GM21717 (cell line): ENCODE data around the gene RPS4Y2.

ENCODE experiments used
- ATAC-seq: cut with Tn5 transposase; IDR thresholded peaks from one replicate; pipeline ENCODE4 v1.9.1; 2021; ENCODE audit warnings: mild to moderate bottlenecking, moderate library complexity; ENCODE audit not compliant: unreplicated experiment

The RPS4Y2 gene

DNA sequence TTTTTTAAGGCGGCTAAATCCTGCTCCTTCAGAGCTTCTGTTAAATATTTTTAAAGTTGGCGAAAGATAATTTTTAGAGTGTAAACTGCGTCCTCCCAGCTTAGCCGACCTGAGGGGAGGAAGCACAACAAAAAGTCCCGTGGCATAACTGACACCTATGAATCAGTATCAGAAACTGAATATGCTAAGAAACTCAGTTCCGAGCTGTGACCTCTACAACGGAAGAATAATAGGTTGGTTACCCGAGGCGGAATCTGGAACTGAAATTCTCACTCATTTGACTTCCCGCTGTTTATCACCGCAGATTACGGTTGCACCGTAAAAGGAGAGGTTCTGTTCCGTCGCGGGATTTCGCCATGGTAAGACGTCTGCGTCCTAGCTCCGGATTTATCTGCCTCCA, at the start of gene RPS4Y2:
Gene RPS4Y2, plus strand, starts transcription at position 301 of the 400 bp plus-strand sequence. Its CDS starts 56 bp downstream, at position 357.
- ATAC-seq = no peak

GRCh38 chrY:20714391-20714790, 41.5 kb upstream of the RPS4Y2 start:
- ATAC-seq = no peak

- ATAC-seq = no peak
These were observed 29.6 kb upstream of the RPS4Y2 start for GRCh38 chrY:20726184-20726907.

DNA sequence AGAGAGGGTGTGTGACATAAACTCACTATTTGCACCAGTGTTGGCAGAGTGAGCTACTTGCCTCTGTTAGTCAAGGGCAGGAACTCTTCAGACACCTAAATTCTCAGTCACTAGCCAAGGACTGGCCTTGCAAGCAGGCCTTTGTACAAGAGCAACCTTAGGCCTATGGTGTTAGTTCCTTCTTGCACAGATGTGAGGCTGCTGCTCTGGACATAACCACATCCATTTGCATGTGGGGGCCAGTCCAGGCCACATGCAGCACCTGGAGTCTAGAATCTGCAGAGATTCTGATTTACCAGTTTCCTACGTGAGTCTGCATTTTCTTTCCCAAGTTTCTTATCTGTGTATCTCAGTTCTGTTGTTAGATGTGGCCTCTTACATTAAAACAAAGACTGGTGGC, 20.7 kb upstream of the RPS4Y2 start:
- no peak for ATAC-seq

GRCh38 chrY:20739806-20740205, 16.1 kb upstream of the RPS4Y2 start:
- no peak for ATAC-seq

DNA sequence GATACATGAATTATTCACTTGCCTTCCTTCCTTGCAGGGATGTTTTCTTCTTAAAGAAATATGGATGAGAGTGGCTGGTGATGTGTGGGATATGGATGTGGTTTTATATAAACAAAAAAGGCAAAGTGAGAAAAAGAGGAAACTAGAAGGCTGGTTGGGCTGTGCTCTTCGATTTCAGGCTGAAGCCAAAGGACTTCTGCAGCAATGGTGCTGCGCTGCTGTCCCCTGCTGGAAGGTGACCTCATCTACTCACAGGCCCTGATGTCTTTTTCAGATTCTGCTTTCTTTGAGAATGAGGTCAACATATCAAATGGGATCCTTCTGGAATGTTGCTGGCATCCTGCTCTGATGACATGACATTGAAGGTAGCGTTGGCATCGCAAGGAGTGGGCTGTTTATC, 15.3 kb upstream of the RPS4Y2 start:
- ATAC-seq = no peak

DNA sequence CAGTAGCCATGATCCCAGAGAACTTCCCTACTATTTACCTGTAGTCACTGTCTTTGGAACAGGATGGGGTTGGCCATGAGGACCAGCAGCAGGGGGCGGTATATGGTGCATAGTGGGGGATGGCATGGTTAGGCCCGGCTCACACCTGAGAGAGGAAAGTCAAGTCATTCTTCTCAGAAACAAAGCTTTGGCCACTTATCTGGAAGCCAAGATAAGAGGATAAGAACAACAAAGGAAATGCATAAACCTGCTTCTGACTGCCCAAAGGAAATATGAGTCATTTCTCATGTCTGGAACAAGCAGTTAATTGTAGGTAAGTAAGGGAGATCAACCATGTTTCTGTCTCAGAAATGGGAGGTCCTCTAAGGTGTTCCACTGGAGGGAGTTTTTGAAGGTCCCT, 10.8 kb upstream of the RPS4Y2 start:
- ATAC-seq = no peak

DNA sequence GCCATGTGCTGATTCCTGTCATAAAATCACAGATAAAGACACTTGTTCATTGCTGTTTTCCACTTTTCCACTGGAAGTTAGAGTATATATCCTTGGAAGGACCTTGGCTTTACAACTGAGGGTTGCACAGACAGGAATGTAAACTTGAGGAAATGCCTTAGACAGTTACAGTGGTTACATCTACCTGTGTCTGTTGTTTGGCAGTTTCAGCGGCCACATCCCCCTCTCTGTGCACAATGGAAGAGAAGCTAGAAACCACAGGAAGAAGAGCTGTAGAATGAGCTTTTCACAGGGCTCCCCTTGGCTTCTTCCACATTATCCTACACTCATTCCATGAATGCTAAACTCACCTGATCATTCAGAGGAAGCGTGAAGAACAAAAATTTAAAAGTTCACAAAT, 9.0 kb upstream of the RPS4Y2 start:
- ATAC-seq = no peak

- no peak for ATAC-seq
These were observed 8.0 kb downstream of the RPS4Y2 start for GRCh38 chrY:20763869-20764268.

DNA sequence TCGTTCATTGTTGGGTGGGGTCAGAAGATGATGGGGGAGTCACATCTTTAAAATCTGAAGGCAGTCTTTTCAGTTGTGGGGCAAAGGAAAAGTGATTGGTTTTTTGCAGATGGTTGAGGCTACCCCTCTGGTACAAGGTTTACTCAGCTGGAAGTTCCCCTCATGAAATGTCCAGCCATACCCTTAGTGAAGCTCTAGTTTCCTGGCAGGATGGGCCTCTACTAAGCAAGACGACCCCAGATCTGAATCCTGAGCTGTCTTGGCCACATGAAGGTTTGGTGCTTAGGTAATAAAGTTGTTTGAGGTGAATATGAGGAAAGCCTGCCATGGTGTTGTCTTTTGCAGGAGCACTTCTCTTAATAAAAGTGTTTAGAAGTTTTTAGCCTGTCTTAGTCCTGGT, 9.2 kb downstream of the RPS4Y2 start:
- no peak for ATAC-seq

DNA sequence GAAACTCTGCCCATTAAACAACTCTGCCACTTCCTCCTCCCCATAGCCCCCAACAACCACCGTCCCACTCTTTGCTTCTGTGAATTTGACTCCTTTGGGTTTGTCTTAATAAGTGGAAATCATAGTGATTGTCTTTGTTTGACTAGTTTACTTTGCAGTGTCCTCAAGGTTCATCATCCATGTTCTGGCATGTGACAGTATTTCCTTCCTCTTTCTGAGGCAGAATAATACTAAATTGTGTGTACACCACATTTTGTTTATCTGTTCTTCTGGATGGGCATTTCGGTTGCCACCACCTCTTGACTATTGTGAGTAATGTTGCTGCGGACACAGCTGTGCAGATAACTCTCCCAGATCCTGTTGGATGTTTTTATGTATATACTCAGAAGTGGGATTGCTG, 14.8 kb downstream of the RPS4Y2 start:
- no peak for ATAC-seq

DNA sequence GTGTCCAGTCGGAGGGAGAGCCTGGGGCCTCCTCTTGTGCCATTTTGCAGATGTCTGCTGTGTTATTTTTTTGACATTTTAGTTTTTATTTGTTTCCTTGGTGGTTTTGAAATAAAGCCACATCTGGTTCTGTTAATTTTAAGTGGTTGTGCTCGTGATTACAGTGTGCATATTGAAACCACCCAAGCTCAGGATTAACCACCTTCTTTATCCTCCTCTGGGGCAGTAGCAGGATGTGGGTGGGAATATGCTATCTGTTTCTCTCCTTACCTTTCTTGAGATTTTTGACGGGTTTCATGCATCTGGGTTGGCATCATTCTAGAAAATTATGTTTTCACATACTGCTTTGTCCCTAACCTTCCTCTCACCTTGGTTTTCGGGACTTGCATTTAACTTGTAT, 20.2 kb downstream of the RPS4Y2 start:
- no peak for ATAC-seq

- no peak for ATAC-seq
These were observed 24.3 kb downstream of the RPS4Y2 start for GRCh38 chrY:20780104-20780654.

GRCh38 chrY:20780776-20781175, 24.9 kb downstream of the RPS4Y2 start:
- ATAC-seq = no peak

DNA sequence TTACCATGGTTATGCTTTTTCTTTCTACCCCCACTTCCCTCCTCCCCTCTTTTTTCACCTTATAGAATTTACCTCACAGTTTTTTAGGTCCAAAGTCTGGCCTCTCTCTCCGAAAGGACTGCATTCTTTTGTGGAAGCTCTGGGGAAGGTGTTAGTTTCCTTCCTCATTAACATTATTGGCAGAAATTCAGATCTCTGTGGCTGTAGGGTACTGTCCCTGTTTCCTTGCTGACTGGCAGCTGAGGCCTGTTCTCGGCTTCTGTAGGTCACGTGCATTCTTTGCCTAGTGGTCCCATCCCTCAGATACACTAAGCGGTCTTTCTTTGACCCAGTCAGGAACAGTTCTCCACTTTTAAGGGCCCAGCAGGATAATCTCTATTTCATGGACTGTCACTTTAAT, 25.5 kb downstream of the RPS4Y2 start:
- ATAC-seq = no peak

- no peak for ATAC-seq
These were observed 29.1 kb downstream of the RPS4Y2 start for GRCh38 chrY:20784965-20785364.

DNA sequence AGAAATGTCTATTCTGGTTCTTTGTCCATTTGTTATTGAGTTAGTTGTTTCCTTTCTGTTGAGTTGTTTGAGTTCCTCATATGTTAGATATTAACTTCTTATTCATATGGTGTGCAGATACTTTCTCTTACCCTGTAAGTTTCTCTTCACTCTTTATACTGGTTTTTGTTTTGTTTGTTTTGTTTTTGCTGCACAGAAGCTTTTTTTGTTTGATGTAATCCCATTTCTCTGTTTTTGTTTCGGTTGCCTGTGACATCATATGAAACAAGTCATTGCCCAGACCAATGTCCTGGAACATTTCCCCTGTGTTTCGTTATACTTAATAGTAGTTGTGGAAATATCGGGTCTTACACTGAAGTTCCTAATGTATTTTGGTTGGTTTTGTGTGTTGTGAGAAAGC, 31.2 kb downstream of the RPS4Y2 start:
- no peak for ATAC-seq

DNA sequence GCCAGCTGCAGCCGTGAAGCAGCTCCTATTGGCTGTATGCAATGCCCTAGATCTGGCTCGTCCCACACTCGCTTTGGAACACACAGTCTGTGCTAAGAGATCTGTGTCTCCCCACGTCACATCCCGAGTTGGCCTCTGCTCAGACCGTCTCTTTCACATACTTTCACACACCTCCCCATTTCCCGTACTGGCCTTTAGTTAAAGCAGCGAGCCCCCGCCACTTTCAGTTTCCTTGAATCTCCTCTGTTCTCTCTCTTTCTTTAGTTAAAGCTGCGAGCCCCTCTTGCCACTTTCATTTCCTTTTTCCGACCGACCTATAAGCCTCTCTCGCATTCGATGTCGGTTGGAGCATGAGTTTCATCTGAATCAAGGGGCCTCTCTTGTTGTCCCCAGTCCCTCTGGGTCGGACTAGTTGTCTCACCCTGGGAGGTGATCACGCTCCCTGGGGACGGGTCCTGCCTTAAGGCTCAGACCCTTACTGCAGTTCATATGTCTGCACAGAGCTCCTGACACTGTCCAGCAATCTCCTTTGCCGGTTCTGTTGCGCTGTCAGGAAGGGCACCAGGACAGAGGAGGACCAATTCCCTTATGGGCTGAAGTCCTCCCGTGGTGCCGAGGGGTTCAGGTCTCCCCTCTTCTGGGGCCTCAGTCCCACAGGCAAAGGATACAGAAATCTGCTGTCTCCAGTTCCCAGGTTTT, 42.6 kb downstream of the RPS4Y2 start:
- ATAC-seq = no peak

GRCh38 chrY:20802659-20803058, 46.8 kb downstream of the RPS4Y2 start:
- no peak for ATAC-seq

- ATAC-seq = no peak
These were observed 50.3 kb downstream of the RPS4Y2 start for GRCh38 chrY:20806243-20806642.

DNA sequence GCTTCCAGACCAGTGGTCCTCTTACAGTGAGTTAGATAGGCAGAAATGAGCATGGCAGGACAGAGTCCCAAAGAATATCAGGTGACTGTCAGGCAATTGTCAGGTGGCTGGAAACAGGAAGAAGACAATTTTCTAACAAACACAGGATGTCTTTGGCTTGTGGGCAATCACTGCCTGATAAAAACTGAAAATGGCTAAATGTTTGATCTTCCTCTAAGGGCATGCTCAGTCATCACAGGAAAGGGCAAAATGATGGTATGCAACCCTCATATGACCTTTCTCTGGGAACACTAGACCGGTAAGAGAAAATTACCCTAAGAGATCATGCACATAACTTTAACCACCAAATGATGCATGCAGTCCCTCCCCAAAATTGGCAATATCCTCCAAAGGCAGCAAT, 57.6 kb downstream of the RPS4Y2 start:
- no peak for ATAC-seq

DNA sequence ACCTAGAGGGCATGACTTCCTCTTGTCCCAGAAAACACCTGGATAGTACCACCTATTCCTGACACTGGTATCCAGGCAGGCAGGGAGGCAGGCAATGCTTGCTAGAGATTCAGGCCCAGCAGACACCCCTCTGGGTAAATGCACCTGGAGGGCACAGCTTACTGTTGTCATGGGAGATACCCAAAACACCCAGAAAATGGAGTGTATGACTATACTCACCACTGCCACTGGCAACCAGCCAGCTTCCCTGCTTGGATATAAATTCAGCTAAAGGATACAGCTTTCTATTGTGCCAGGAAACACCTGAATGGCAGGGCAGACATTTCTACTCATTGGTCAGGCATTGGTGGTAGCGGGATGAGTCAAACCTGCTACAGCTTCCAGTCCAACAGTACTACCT, 58.9 kb downstream of the RPS4Y2 start:
- ATAC-seq = no peak
